Activated CD8-positive, alpha-beta T cell treated with anti-CD3 and anti-CD28 coated beads for 36 hours (primary cell): Measurements from ENCODE around the gene RIOK1. TPM values are rescaled to one million over a fixed set of nuclear protein-coding genes. Genes with fewer than 3 reads are reported as not detected.

Source experiments
- ATAC-seq: fragments of 200-7000 bp; cut with Tn5 transposase; one replicate; pipeline ENCODE4 v1.10.0; 2021; ENCODE audit warnings: mild to moderate bottlenecking, moderate library complexity
- CTCF ChIA-PET: fragments of 350-600 bp; sonication (Branson Sonifier 250); formaldehyde crosslinking; loops from one replicate; lab custom pipeline; 2021; ENCODE audit warnings: antibody characterized with exemption; lab: Charles Lee
- POLR2A ChIA-PET: fragments of 350-600 bp; sonication (Branson Sonifier 250); formaldehyde crosslinking; loops from one replicate; lab custom pipeline; 2021; ENCODE audit warnings: antibody characterized with exemption; lab: Charles Lee
- DNase-seq: peaks from one replicate; pipeline ENCODE4 v3.0.0-alpha.2; 2020
- H3K27ac Mint-ChIP-seq: one replicate; pipeline ENCODE4 v1.8.0; 2021; ENCODE audit warnings: mild to moderate bottlenecking, mixed read lengths
- H3K27me3 Mint-ChIP-seq: one replicate; pipeline ENCODE4 v1.8.0; 2021; ENCODE audit warnings: mixed read lengths
- H3K36me3 Mint-ChIP-seq: one replicate; pipeline ENCODE4 v1.8.0; 2021; ENCODE audit warnings: low read depth, mixed read lengths
- H3K4me1 Mint-ChIP-seq: one replicate; pipeline ENCODE4 v1.8.0; 2021; ENCODE audit warnings: low read depth, mixed read lengths
- H3K4me3 Mint-ChIP-seq: one replicate; pipeline ENCODE4 v1.8.0; 2021; ENCODE audit warnings: mild to moderate bottlenecking, moderate library complexity, mixed read lengths
- H3K9me3 Mint-ChIP-seq: one replicate; pipeline ENCODE4 v1.8.0; 2021; ENCODE audit warnings: mixed read lengths
- CTCF ChIP-seq: fragments of 200-600 bp; IDR thresholded peaks from one replicate; pipeline ENCODE4 v1.8.0; 2022; ENCODE audit warnings: antibody characterized with exemption, mild to moderate bottlenecking
- intact Hi-C: fragments of 100-400 bp; cut with micrococcal nuclease; formaldehyde crosslinking; loops from one replicate; pipeline ENCODE4 v1.10.0; 2022
- total RNA-seq, 2 experiments: library from RNA; stranded (reverse); gene quantifications; one replicate each; pipeline ENCODE4 v1.2.3, GENCODE V29; 2021

RIOK1 gene
- total RNA-seq, 2 experiments from 2014 or later: 46.8 to 50.0 TPM

GRCh38 chr6:7410851-7411250, 21.2 kb downstream of the RIOK1 start:
- no peaks in the 10 kb centered on the region for H3K9me3 Mint-ChIP-seq
- intact Hi-C loops: loop anchor here (5.0 to 10.0 kb wide), 2 partner anchors 134 to 204 kb away; no protein-coding TSS in a partner anchor

GRCh38 chr6:7411328-7411727, 21.7 kb downstream of the RIOK1 start:
- no peak for TF ChIP-seq CTCF
- DNase-seq (no peak), ATAC-seq (no peak)
- intact Hi-C loops: loop anchor here (5.0 to 10.0 kb wide), 2 partner anchors 134 to 203 kb away; no protein-coding TSS in a partner anchor
- POLR2A ChIA-PET: no interaction called here
- H3K27me3 Mint-ChIP-seq: no peaks in the 10 kb centered on the region
- no peaks in the 10 kb centered on the region for H3K4me1 Mint-ChIP-seq
- H3K36me3 Mint-ChIP-seq: peaks cover 49% of the 10 kb centered on the region
- no peaks in the 10 kb centered on the region for H3K9me3 Mint-ChIP-seq
- no peak overlapping the region for H3K27ac Mint-ChIP-seq
- H3K4me3 Mint-ChIP-seq: no peak overlapping the region
- CTCF ChIA-PET: interaction anchor here (0.8 kb wide), 1 partner anchor 136 kb away, joined by 3 read pairs; no protein-coding TSS in a partner anchor

More at GRCh38 chr6:7410851-7411250, 21.2 kb downstream of the RIOK1 start:
- no peak overlapping the region for H3K4me3 Mint-ChIP-seq
- POLR2A ChIA-PET: no interaction called here
- no peak overlapping the region for H3K27ac Mint-ChIP-seq
- ATAC-seq: no peak
- TF ChIP-seq CTCF: no peak
- no peaks in the 10 kb centered on the region for H3K27me3 Mint-ChIP-seq
- peaks cover 51% of the 10 kb centered on the region for H3K36me3 Mint-ChIP-seq
- CTCF ChIA-PET: interaction anchor here (0.6 to 1.3 kb wide), 3 partner anchors 65 to 148 kb away, joined by 3 read pairs; no protein-coding TSS in a partner anchor
- no peak for DNase-seq
- no peaks in the 10 kb centered on the region for H3K4me1 Mint-ChIP-seq

- intact Hi-C loops: loop anchor here (5.0 to 10.0 kb wide), 2 partner anchors 136 to 202 kb away; no protein-coding TSS in a partner anchor
- Mint-ChIP-seq H3K36me3 (peaks cover 47% of the 10 kb centered on the region), H3K27me3 (no peaks in the 10 kb centered on the region), H3K4me1 (no peaks in the 10 kb centered on the region), H3K27ac (no peak overlapping the region), H3K9me3 (no peaks in the 10 kb centered on the region), H3K4me3 (no peak overlapping the region)
- TF ChIP-seq CTCF: no peak
- CTCF ChIA-PET: interaction anchor here (0.9 kb wide), 1 partner anchor 12 kb away, joined by 3 read pairs; no protein-coding TSS in a partner anchor
- ATAC-seq (no peak), DNase-seq (no peak)
- POLR2A ChIA-PET: no interaction called here
Measured at GRCh38 chr6:7413151-7413823, 23.7 kb downstream of the RIOK1 start.

- intact Hi-C loops: loop anchor here (5.0 to 10.0 kb wide), 2 partner anchors 138 to 200 kb away; no protein-coding TSS in a partner anchor
- CTCF ChIA-PET: no interaction called here
- H3K27ac Mint-ChIP-seq: no peak overlapping the region
Measured at GRCh38 chr6:7414811-7415210, 25.2 kb downstream of the RIOK1 start.

More at GRCh38 chr6:7414811-7415210, 25.2 kb downstream of the RIOK1 start:
- Mint-ChIP-seq H3K27me3 (no peaks in the 10 kb centered on the region), H3K4me1 (no peaks in the 10 kb centered on the region), H3K36me3 (peaks cover 54% of the 10 kb centered on the region), H3K4me3 (no peak overlapping the region), H3K9me3 (no peaks in the 10 kb centered on the region)
- ATAC-seq: no peak
- no peak for DNase-seq
- no peak for TF ChIP-seq CTCF
- POLR2A ChIA-PET: no interaction called here
